Jurkat, Clone E6-1 (cell line): Measurements from ENCODE around the gene VAMP7.
"Not testable (repeated sequence)": the region's sequence is repeated elsewhere in the genome, so short reads cannot be mapped to it uniquely, and the experiment has no call there.

Source experiments
- DNase-seq: peaks from one replicate; pipeline ENCODE4 v3.0.0-alpha.2; 2011; ENCODE audit warnings: low read depth, low spot score
- H3K4me3 ChIP-seq: 2 replicates; pipeline ENCODE4 v1.5.1; 2011; ENCODE audit warnings: mild to moderate bottlenecking, low read length, control low read depth, moderate library complexity

VAMP7 gene

DNA sequence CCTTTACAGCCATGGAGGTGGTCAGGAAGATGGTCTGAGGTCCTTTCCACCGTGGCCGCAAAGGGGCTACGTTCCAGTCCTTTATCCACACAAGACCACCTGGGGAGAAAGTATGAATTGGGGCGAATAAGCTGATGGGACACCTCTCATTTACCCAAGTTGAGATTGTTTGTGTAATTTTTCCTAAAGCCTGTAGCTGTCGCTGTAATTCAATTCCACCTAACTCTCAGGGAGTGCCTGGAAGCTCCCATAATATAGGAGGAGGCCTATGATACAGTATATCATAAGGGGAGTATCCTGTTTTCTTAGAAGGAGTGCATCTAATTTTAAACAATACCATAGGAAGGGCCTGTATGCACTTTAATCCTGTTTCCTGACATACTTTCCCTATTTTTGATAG lies 90.5 kb downstream of the VAMP7 start:
- DNase-seq, H3K4me3 ChIP-seq: not testable (repeated sequence)

DNA sequence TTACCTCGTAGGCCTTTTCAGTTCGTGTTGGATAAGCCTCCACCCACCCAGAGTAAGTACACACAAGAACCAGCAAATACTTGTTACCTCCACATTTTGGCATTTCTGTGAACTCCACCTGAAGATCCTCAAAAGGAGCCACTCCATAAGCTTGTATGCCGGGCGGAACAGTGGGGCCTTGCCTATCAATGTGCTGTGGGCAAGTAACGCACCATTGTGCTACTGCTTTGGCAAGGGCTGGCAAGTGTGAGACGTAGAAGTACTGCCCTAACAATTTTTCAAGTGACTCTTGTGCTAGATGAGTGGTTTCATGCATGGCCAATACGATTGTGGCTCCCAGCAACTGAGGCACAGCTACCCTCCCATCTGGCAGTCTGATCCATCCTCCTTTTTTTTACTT lies 91.1 kb downstream of the VAMP7 start:
- H3K4me3 ChIP-seq, DNase-seq: not testable (repeated sequence)

DNA sequence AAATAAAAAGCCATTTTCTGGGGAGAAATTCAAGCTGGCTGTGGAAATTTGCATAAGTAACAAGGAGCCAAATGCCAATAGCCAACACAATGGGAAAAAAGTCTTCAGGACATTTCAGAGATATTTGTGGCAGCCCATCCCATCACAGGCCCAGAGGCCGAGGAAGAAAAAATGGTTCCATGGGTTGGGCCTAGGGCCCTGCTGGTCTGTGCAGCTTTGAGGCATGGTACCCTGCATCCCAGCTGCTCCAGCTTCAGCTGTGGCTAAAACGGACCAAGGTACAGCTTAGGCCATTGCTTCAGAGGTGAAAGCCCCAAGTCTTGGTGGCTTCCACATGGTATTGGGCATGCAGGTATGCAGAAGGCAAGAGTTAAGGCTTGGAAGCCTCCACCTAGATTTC lies 102.2 kb downstream of the VAMP7 start:
- H3K4me3 ChIP-seq: no peak overlapping the region
- no peak for DNase-seq

DNA sequence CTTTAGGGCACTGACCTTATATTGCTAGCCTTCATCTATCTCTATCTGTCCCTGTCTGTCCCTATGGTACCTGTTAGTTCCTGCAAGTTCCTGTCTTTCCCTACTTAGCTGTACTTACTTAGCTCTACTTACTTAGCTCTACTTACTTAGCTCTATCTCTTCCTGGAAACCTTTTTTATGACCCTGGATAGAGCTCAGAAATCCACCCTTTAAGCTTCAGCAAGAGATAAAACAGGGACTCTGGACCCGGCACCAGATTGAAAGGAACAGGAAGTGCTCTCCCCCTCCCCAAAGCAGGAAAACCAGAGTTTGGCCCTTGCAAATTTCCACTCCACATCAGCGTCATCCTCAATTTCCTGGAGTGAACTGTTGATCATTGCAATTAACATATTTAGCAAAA lies 104.1 kb downstream of the VAMP7 start:
- no peak overlapping the region for H3K4me3 ChIP-seq
- DNase-seq: no peak

DNA sequence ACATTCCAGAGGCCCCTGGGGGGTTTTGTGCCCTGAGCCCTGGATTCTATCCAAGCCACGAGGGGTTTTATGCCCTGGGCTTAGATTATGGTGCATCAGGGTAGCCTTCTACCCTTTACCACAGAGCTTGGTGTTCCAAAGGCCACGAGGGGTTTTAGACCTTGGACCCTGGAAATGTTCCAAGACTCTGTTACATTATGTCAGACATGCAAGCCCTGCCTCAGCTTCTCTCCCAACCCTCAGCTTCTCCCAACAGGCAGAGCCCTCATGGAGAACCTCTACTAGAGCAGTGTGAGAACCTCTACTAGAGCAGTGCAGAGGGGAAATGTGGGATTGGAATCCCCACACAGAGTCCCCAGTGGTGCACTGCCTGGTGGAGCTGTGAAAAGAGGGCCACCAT lies 105.8 kb downstream of the VAMP7 start:
- DNase-seq, H3K4me3 ChIP-seq: not testable (repeated sequence)

DNA sequence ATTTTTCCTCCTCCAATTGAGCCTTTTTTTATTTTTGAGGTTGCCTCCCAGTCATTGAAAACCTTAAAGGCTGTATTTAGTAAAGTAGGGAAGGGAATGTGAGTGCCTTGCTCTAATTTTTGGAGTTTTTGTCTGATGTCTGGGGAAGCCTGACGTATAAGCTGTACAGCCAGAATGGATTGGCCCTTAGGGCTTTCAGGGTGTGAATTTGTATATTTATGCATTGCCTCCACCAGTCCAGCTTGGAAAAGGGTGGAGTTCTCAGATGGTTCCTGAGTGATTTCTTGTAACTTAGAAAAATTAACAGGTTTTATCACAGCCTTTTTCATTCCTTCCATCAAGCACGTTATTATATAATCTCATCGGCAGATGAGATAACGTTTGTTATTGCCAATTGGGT lies 107.7 kb downstream of the VAMP7 start:
- no peak for DNase-seq
- no peak overlapping the region for H3K4me3 ChIP-seq
